H9 (cell line): Measurements from ENCODE around the gene ACP3. TPM values are rescaled to one million over a fixed set of nuclear protein-coding genes. Genes with fewer than 3 reads are reported as not detected.

Experiments used
- DNase-seq: peaks from one replicate; pipeline ENCODE4 v3.0.0-alpha.2; 2017
- H2AFZ ChIP-seq: one replicate; pipeline ENCODE4 v1.6.1; 2013; ENCODE audit warnings: mild to moderate bottlenecking, low read length, control low read depth, moderate library complexity
- H2AK5ac ChIP-seq: 2 replicates; pipeline ENCODE4 v1.6.1; 2013; ENCODE audit warnings: low read length, control low read depth, mixed read lengths; ENCODE audit not compliant: insufficient read length
- H2BK120ac ChIP-seq: one replicate; pipeline ENCODE4 v1.6.1; 2013; ENCODE audit warnings: low read depth, mild to moderate bottlenecking, low read length, control low read depth, inconsistent platforms; ENCODE audit not compliant: poor library complexity, severe bottlenecking
- H2BK12ac ChIP-seq: 2 replicates; pipeline ENCODE4 v1.6.1; 2013; ENCODE audit warnings: low read length, control low read depth, mixed read lengths, low read depth; ENCODE audit not compliant: insufficient read length
- H2BK15ac ChIP-seq: 2 replicates; pipeline ENCODE4 v1.6.1; 2013; ENCODE audit warnings: low read depth, low read length, control low read depth
- H2BK20ac ChIP-seq: one replicate; pipeline ENCODE4 v1.6.1; 2013; ENCODE audit warnings: low read depth, mild to moderate bottlenecking, low read length, control low read depth, inconsistent platforms; ENCODE audit not compliant: poor library complexity, severe bottlenecking
- H2BK5ac ChIP-seq: 2 replicates; pipeline ENCODE4 v1.6.1; 2013; ENCODE audit warnings: low read length, control low read depth, mixed read lengths; ENCODE audit not compliant: insufficient read length
- H3K14ac ChIP-seq: 2 replicates; pipeline ENCODE4 v1.6.1; 2013; ENCODE audit warnings: low read length, control low read depth; ENCODE audit not compliant: insufficient read depth
- H3K18ac ChIP-seq: 2 replicates; pipeline ENCODE4 v1.6.1; 2013; ENCODE audit warnings: low read depth, mild to moderate bottlenecking, mixed read lengths, low read length, control low read depth; ENCODE audit not compliant: insufficient read length
- H3K23ac ChIP-seq: 2 replicates; pipeline ENCODE4 v1.6.1; 2013; ENCODE audit warnings: low read length, control low read depth, mixed read lengths, low read depth; ENCODE audit not compliant: insufficient read length
- H3K23me2 ChIP-seq: 2 replicates; pipeline ENCODE4 v1.6.1; 2013; ENCODE audit warnings: low read depth, mild to moderate bottlenecking, mixed read lengths, low read length, control low read depth; ENCODE audit not compliant: insufficient read length, poor library complexity, severe bottlenecking
- H3K27ac ChIP-seq: 2 replicates; pipeline ENCODE4 v1.5.1; 2013; ENCODE audit warnings: low read length, control low read depth, mixed read lengths, low read depth; ENCODE audit not compliant: insufficient read length
- H3K27me3 ChIP-seq: 2 replicates; pipeline ENCODE4 v1.6.1; 2013; ENCODE audit warnings: low read length, control low read depth, inconsistent platforms; ENCODE audit not compliant: insufficient read depth
- H3K4ac ChIP-seq: 2 replicates; pipeline ENCODE4 v1.6.1; 2013; ENCODE audit warnings: low read depth, mild to moderate bottlenecking, control low read depth, inconsistent platforms, low read length, moderate library complexity
- H3K4me1 ChIP-seq: 2 replicates; pipeline ENCODE4 v1.6.1; 2013; ENCODE audit warnings: low read length, control low read depth, inconsistent platforms; ENCODE audit not compliant: insufficient read depth
- H3K4me2 ChIP-seq: 2 replicates; pipeline ENCODE4 v1.6.1; 2013; ENCODE audit warnings: low read length, control low read depth, mixed read lengths; ENCODE audit not compliant: insufficient read length, insufficient read depth
- H3K56ac ChIP-seq: 2 replicates; pipeline ENCODE4 v1.6.1; 2013; ENCODE audit warnings: low read depth, mild to moderate bottlenecking, mixed read lengths, low read length, control low read depth; ENCODE audit not compliant: insufficient read length
- H3K79me1 ChIP-seq: 2 replicates; pipeline ENCODE4 v1.6.1; 2013; ENCODE audit warnings: low read depth, mild to moderate bottlenecking, moderate library complexity, low read length, control low read depth, inconsistent platforms; ENCODE audit not compliant: insufficient read depth, poor library complexity, severe bottlenecking
- H3K79me2 ChIP-seq: 2 replicates; pipeline ENCODE4 v1.6.1; 2013; ENCODE audit warnings: low read length, control low read depth, inconsistent platforms; ENCODE audit not compliant: insufficient read depth
- H3K9ac ChIP-seq: 2 replicates; pipeline ENCODE4 v1.6.1; 2013; ENCODE audit warnings: low read length, control low read depth, mixed read lengths; ENCODE audit not compliant: insufficient read length; ENCODE audit errors: extremely low read depth
- H3K9me3 ChIP-seq: one replicate; pipeline ENCODE4 v1.6.1; 2013; ENCODE audit warnings: low read depth, low read length, inconsistent platforms; ENCODE audit not compliant: control insufficient read depth
- H3T11ph ChIP-seq: one replicate; pipeline ENCODE4 v1.6.1; 2013; ENCODE audit warnings: mild to moderate bottlenecking, low read length, control low read depth, inconsistent platforms
- H4K20me1 ChIP-seq: one replicate; pipeline ENCODE4 v1.6.1; 2013; ENCODE audit not compliant: control insufficient read depth, insufficient read length, insufficient read depth
- H4K5ac ChIP-seq: 2 replicates; pipeline ENCODE4 v1.6.1; 2013; ENCODE audit warnings: low read depth, mild to moderate bottlenecking, mixed read lengths, low read length, control low read depth; ENCODE audit not compliant: insufficient read length
- H4K8ac ChIP-seq: replicated peaks from 2 replicates; pipeline ENCODE4 v1.6.1; 2013; ENCODE audit warnings: low read length, control low read depth, mixed read lengths, low read depth; ENCODE audit not compliant: insufficient read length
- H4K91ac ChIP-seq: 2 replicates; pipeline ENCODE4 v1.6.1; 2013; ENCODE audit warnings: low read depth, mild to moderate bottlenecking, moderate library complexity, mixed read lengths, low read length, control low read depth; ENCODE audit not compliant: insufficient read length
- H3K27ac Mint-ChIP-seq, 3 experiments: 2 replicates in 2 of 3; 3 replicates in 1 of 3; pipeline ENCODE4 v1.8.0; 2020 to 2021; ENCODE audit warnings: mixed read lengths in 3 of 3, mild to moderate bottlenecking in 1 of 3, moderate library complexity in 1 of 3
- H3K27me3 Mint-ChIP-seq: 2 replicates; pipeline ENCODE4 v1.8.0; 2021; ENCODE audit warnings: low read depth, mild to moderate bottlenecking, moderate library complexity, mixed read lengths
- H3K36me3 Mint-ChIP-seq, 3 experiments: 2 replicates in 2 of 3; 3 replicates in 1 of 3; pipeline ENCODE4 v1.8.0; 2020 to 2021; ENCODE audit warnings: low read depth in 3 of 3, mixed read lengths in 3 of 3; ENCODE audit not compliant: insufficient read depth in 1 of 3
- H3K4me1 Mint-ChIP-seq, 2 experiments: 2 replicates each; pipeline ENCODE4 v1.8.0; 2020; ENCODE audit warnings: mixed read lengths in 2 of 2
- H3K4me3 Mint-ChIP-seq, 2 experiments: 2 replicates in 1 of 2; 3 replicates in 1 of 2; pipeline ENCODE4 v1.8.0; 2020 to 2021; ENCODE audit warnings: mild to moderate bottlenecking in 2 of 2, mixed read lengths in 2 of 2, moderate library complexity in 1 of 2
- H3K9me3 Mint-ChIP-seq, 2 experiments: 2 replicates in 1 of 2; 3 replicates in 1 of 2; pipeline ENCODE4 v1.8.0; 2020; ENCODE audit warnings: mild to moderate bottlenecking in 2 of 2, mixed read lengths in 2 of 2, moderate library complexity in 1 of 2
- whole genome bisulfite sequencing: extraction: QIAGEN DNeasy Blood & Tissue Kit; methylation state at CpG from one replicate; pipeline ENCODE4 v1.1.7; 2013; ENCODE audit warnings: missing lambda C conversion rate, low lambda C conversion rate, mixed read lengths; ENCODE audit not compliant: insufficient read length; ENCODE audit errors: extremely low coverage; 5-methylcytosine and 5-hydroxymethylcytosine counted together
- total RNA-seq: library from RNA; stranded (reverse); gene quantifications from 2 replicates; pipeline ENCODE4 v1.2.1, GENCODE V29; 2021
- TF ChIP-seq, protein P1 (sequence below): fragments of 200-600 bp; sonication (generic); conservative IDR thresholded peaks from 3 replicates; pipeline ENCODE4 v1.8.0; 2021; ENCODE audit warnings: antibody characterized with exemption, mild to moderate bottlenecking

The ACP3 gene
- total RNA-seq, 1 experiment from 2014 or later, result 0.17 TPM

DNA sequence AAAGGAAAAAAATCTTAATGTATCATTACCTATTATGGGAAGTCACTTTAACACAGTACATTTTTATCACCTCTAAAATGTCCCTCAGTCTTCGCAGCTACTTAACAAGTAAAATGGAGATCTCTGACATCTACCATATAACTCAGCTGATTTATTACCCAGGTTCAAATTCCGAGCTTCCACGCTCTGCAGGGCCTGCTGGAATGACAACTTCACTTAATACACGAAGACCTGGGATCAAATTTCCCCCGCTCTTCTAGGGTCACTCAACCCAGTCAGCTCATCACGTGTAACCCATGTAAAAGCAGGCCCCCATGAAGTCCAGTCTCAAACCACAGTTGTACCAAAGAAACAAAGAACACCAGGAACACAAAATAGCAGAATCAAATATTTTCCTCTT lies 44.2 kb upstream of the ACP3 start:
- Histone ChIP-seq H2BK12ac (no peak overlapping the region), H3K4me1 (no peaks in the 10 kb centered on the region), H3K4me2 (no peak overlapping the region), H3K56ac (no peak overlapping the region), H4K91ac (no peak overlapping the region), H3K27ac (no peak overlapping the region), H2BK15ac (no peak overlapping the region), H3K23me2 (no peaks in the 10 kb centered on the region), H2BK5ac (no peak overlapping the region), H2BK120ac (no peak overlapping the region), H3K9me3 (no peaks in the 10 kb centered on the region), H3K27me3 (no peaks in the 10 kb centered on the region), H2AK5ac (no peak overlapping the region), H2BK20ac (no peak overlapping the region), H3K79me2 (no peaks in the 10 kb centered on the region), H3K18ac (no peak overlapping the region), H4K20me1 (no peaks in the 10 kb centered on the region), H3K9ac (no peak overlapping the region), H4K5ac (no peak overlapping the region), H2AFZ (no peak overlapping the region), H3K23ac (no peak overlapping the region), H3K14ac (no peak overlapping the region), H3K79me1 (no peaks in the 10 kb centered on the region), H3K4ac (no peak overlapping the region), H3T11ph (no peak overlapping the region), H4K8ac (no peak overlapping the region)
- peaks cover 12 to 27% of the 10 kb centered on the region in 2 experiments for H3K4me1 Mint-ChIP-seq
- H3K4me3 Mint-ChIP-seq, result no peak overlapping the region
- TF ChIP-seq, protein P1, sequence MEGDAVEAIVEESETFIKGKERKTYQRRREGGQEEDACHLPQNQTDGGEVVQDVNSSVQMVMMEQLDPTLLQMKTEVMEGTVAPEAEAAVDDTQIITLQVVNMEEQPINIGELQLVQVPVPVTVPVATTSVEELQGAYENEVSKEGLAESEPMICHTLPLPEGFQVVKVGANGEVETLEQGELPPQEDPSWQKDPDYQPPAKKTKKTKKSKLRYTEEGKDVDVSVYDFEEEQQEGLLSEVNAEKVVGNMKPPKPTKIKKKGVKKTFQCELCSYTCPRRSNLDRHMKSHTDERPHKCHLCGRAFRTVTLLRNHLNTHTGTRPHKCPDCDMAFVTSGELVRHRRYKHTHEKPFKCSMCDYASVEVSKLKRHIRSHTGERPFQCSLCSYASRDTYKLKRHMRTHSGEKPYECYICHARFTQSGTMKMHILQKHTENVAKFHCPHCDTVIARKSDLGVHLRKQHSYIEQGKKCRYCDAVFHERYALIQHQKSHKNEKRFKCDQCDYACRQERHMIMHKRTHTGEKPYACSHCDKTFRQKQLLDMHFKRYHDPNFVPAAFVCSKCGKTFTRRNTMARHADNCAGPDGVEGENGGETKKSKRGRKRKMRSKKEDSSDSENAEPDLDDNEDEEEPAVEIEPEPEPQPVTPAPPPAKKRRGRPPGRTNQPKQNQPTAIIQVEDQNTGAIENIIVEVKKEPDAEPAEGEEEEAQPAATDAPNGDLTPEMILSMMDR, result no peak
- peaks cover 16 to 18% of the 10 kb centered on the region in 2 experiments for H3K9me3 Mint-ChIP-seq
- no peak for DNase-seq
- H3K36me3 Mint-ChIP-seq, result peaks cover 8 to 22% (median 12%) of the 10 kb centered on the region in 3 experiments
- H3K27ac Mint-ChIP-seq, result no peak overlapping the region
- WGBS, result no CpG with 5 or more reads among the region's 6 CpGs
- H3K27me3 Mint-ChIP-seq, result no peaks in the 10 kb centered on the region
